Sciatic nerve (tissue), 2 donors: ENCODE results near the gene CUL1. TPM values are rescaled to one million over a fixed set of nuclear protein-coding genes. Genes with fewer than 3 reads are reported as not detected.

ENCODE experiments used
- ATAC-seq: fragments of 200-7000 bp; cut with Tn5 transposase; one replicate; pipeline ENCODE4 v1.9.1; 2020; ENCODE audit warnings: mild to moderate bottlenecking, moderate library complexity
- DNase-seq: peaks from one replicate; pipeline ENCODE4 v3.0.0-alpha.2; 2020; ENCODE audit warnings: low spot score
- intact Hi-C: fragments of 100-400 bp; cut with DNase I; formaldehyde crosslinking; loops from one replicate; pipeline ENCODE4 v1.14.2; 2022
- total RNA-seq: library from RNA; stranded (reverse); fragmentation: NEBNext Ultra II Directional; extraction: Animal tissue kit (Norgen Biotek cat#: 25700); gene quantifications from one replicate; pipeline ENCODE4 v1.2.1, GENCODE V29; 2021
- donor health status: DM: no; HTN: no; CAD: no.
- donor health status: DM: no; HTN: no; CAD: no.

The CUL1 gene
- total RNA-seq, 1 donor from 2014 or later: 40.4 TPM

DNA sequence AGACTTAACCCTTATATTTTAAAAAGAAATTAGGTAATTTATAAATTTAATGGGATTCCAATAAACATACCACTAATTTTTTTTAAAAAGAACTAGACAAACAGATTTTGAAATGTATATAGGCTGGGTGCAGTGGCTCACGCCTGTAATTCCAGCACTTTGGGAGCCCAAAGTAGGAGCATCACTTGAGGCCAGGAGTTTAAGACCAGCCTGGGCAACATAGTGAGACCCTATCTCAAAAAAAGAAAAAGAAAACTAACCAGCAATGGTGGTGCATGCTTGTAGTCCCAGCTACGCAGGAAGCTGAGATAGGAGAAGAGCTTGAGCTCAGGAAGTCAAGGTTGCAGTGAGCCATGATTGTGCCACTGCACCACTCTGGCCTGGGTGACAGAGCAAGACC lies 122.7 kb downstream of the CUL1 start:
- intact Hi-C loops: no loop called here
- ATAC-seq: no peak
- no peak for DNase-seq

DNA sequence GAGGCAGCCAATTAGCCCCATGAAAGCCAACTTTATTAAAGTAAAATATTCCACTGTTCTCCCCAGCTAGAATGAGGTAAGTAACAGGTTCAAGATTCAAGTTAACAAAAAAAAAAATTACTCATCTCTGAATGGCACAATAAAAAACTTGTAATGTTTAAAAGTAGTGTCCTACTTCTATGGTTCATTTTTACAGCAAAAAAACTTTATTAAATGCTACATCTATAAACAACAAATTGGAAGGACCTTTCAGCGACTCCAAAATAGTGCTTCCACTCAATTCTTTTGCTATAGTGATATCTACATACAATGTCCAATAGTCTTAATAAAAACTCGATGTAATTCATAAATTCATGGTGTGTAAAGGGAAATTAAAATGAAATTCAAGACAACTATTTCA lies 126.2 kb downstream of the CUL1 start:
- no peak for ATAC-seq
- no peak for DNase-seq
- intact Hi-C loops: no loop called here

DNA sequence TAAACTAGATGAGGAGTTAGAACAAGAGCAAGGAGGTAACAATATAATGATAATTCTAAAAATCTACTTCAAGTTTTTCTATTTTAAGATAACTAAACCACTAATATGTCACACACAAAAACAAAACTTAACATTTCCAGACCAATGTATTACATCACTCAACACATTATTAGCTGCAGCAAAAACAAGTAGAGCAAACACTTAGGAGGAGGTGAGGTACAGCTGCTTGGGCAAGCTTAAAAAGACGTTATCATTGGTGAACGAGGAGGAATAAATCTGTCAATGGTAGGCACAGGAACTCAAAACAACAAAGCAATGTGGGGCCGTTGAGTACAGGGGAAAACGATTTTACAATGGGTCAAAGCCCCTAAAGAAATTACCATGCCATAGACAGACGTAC lies 126.6 kb downstream of the CUL1 start:
- DNase-seq (no peak), ATAC-seq (no peak)
- intact Hi-C loops: no loop called here

GRCh38 chr7:148828965-148829364 lies 130.3 kb downstream of the CUL1 start:
- intact Hi-C loops: no loop called here
- ATAC-seq (no peak), DNase-seq (no peak)

DNA sequence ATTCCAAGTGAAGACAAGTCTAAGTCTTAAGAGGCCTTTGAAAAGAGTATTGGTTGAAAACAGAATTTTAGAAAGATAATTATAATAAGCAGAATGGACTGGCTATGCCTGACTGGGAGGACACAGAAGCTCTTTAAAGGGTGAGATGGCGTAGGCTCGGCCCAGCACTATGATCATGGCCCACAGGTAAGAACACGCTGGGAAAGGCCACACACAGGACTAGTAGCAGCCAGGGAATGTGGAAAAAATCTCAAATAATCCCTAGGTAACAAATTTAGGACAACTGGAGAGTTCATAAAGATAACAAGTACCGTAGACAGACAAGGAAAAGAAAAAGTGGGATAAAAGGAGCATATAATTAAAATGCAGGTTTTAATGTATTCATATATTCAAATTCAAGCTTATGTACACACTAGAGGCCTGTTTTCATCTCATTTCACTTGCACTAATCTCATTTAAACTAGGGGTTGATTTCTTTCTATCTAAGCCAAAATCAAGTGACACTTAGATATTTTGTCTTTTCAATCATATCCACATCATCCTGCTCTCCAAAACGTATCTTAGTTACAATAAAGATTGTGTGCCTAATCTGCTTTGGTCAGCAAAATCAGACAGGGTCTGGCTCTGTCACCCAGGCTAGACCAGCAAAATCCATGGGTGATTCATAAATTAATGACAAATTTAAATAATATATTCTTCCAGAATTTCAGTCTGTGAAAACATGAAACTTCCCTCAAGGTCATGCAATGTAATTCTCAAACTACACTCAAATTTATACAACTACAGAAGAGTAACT lies 132.4 kb downstream of the CUL1 start:
- intact Hi-C loops: no loop called here
- ATAC-seq (no peak), DNase-seq (no peak)

DNA sequence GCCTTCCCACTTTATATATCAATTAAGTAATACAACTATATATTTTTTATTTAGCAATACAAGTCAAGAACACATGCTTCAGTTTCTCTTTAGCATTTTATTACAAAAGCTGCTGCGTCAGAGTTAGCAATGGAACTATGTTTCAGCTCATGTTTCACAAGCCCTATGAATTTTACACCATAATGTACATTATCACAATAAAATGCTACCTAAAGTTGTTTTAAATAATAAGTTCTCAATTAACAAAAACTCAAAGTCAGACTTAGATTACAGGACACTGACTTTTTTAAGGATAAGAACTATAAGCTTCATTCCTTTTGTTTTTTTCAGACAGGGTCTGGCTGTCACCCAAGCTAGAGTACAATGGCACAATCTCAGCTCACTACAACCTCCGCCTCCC lies 133.1 kb downstream of the CUL1 start:
- no peak for ATAC-seq
- no peak for DNase-seq
- intact Hi-C loops: no loop called here

DNA sequence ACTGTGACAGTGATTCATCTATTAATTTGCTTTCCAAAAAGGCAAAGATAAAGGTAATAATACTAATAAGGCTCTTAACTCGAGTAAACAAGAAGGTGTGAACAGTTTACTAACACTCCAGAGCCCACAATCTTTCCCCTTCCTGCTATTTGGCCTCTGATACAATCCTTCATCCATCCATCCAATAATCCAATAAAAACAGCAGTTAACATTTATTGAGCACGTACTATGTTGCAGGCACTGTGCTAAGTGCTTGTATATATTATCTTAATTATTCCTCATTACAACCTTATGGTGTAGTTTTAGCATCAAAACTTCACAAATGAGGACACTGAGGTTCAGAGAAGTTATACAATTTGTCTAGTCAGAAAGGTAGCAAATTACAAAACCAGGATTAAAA lies 135.9 kb downstream of the CUL1 start:
- intact Hi-C loops: no loop called here
- no peak for ATAC-seq
- DNase-seq: no peak

DNA sequence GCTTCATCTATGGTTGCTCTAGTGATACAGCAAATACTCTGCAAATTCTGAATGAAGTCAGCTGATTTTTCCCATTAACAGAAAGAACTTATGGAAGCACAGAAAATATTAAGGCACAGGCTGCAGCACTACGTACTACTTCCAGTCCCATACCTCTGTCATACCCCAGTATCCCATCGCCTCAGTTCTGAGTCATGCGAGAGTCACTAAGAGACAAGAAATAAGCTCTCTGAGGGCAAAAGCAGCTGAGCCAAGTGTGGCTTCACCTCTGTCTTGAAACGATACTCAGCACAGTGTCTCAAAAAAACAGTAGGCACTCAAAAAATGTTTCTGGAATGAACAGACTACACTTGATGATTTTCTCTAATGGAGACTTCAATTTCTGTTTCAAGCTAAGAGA lies 137.2 kb downstream of the CUL1 start:
- ATAC-seq (no peak), DNase-seq (no peak)
- intact Hi-C loops: no loop called here

DNA sequence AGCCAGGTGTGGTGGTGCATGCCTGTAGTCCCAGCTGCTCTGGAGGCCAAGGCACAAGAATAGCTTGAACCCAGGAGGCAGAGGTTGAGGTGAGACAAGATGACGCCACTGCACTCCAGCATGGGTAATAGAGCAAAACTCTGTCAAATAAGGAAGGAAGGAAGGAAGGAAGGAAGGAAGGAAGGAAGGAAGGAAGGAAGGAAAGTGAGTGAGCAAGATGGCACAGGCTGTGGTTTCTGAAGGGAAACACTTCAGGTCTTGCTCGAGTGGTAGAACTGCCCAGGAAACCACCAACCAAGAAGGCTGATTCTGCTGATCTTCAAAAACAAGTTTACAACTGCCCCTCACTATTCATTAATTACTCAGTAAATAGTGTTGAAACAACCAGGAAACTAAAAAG lies 140.2 kb downstream of the CUL1 start:
- intact Hi-C loops: no loop called here
- ATAC-seq (no peak), DNase-seq (no peak)

GRCh38 chr7:148847815-148848734 lies 149.4 kb downstream of the CUL1 start:
- DNase-seq (no peak), ATAC-seq (no peak)
- intact Hi-C loops: no loop called here

- DNase-seq (no peak), ATAC-seq (no peak)
- intact Hi-C loops: no loop called here
Observed at GRCh38 chr7:148849393-148850098, 150.8 kb downstream of the CUL1 start.

DNA sequence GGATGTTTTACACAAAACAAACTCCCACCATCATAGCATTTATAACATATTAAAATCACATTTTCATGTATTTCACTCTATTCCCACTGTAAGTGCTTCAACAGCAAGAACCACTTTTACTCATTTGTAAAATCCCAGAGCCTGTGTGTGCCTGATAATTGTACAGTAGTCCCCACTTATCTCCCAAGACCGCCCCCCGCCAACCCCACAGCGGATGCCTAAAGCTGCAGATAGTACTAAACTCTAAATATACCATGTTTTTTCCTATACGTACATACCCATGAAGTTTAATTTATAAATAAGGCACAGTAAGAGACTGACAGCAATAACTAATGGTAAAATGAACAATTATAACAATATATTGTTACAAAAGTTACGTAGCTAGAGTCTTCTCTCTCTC lies 151.9 kb downstream of the CUL1 start:
- ATAC-seq (no peak), DNase-seq (no peak)
- intact Hi-C loops: no loop called here

Other genes with a start within 250 kb of the CUL1 start
- gene C7orf33, start 108.1 kb upstream of the CUL1 start, total RNA-seq: not detected
- gene EZH2, start 185.4 kb downstream of the CUL1 start, total RNA-seq: 4.4 TPM